SK-N-SH (cell line): ENCODE data around the gene BZW2. TPM values are rescaled to one million over a fixed set of nuclear protein-coding genes. Genes with fewer than 3 reads are reported as not detected.

Experiments
- CTCF ChIA-PET: fragments of 300-600, 350-600 bp; formaldehyde crosslinking; extraction: SDS; loops from one replicate; lab custom pipeline; 2021; lab: Yijun Ruan, JAX
- POLR2A ChIA-PET: fragments of 350-600 bp; sonication (Branson Sonifier 250); formaldehyde crosslinking; extraction: SDS; loops from one replicate; lab custom pipeline; 2020; ENCODE audit warnings: antibody characterized with exemption, inconsistent platforms; lab: Yijun Ruan, JAX
- DNase-seq: peaks from one replicate; pipeline ENCODE4 v3.0.0; 2012
- H2AFZ ChIP-seq: fragments of 200-600 bp; sonication (generic); 2 replicates; pipeline ENCODE4 v1.8.1; 2016; ENCODE audit warnings: antibody characterized with exemption, mild to moderate bottlenecking, low read depth
- H3F3A ChIP-seq: fragments of 200-600 bp; sonication (generic); replicated peaks from 2 replicates; pipeline ENCODE3; 2016; ENCODE audit warnings: antibody characterized with exemption, mild to moderate bottlenecking; ENCODE audit not compliant: insufficient read depth
- H3K27ac ChIP-seq, 2 experiments: fragments of 200-500 bp in 1 of 2; fragments of 200-600 bp in 1 of 2; sonication (Bioruptor generic) in 1 of 2; sonication (generic), shearing (Covaris generic) in 1 of 2; 2 replicates each; pipeline versions ENCODE4 v1.5.1 to v1.6.1; 2014 to 2016; ENCODE audit warnings: low read depth in 2 of 2, inconsistent platforms in 1 of 2, low read length in 1 of 2, mild to moderate bottlenecking in 1 of 2, mixed read lengths in 1 of 2
- H3K27me3 ChIP-seq: fragments of 200-600 bp; sonication (generic), shearing (Covaris generic); 2 replicates; pipeline ENCODE4 v1.6.1; 2016; ENCODE audit warnings: mixed run types; ENCODE audit not compliant: insufficient read depth
- H3K36me3 ChIP-seq, 2 experiments: fragments of 200-500 bp in 1 of 2; fragments of 200-600 bp in 1 of 2; sonication (Bioruptor generic) in 1 of 2; sonication (generic) in 1 of 2; replicated peaks in 1 of 2; 2 replicates each; pipeline versions ENCODE3 to v1.5.1; 2014 to 2016; ENCODE audit warnings: low read length in 1 of 2, mild to moderate bottlenecking in 1 of 2; ENCODE audit not compliant: insufficient read depth in 2 of 2, control insufficient read depth in 1 of 2
- H3K4me1 ChIP-seq, 2 experiments: fragments of 200-500 bp in 1 of 2; fragments of 200-600 bp in 1 of 2; sonication (Bioruptor generic) in 1 of 2; sonication (generic), shearing (Covaris generic) in 1 of 2; 2 replicates each; pipeline versions ENCODE4 v1.5.1 to v1.6.1; 2014 to 2016; ENCODE audit warnings: low read depth in 1 of 2, low read length in 1 of 2, mixed run types in 1 of 2; ENCODE audit not compliant: insufficient read depth in 2 of 2, control insufficient read depth in 1 of 2
- H3K4me2 ChIP-seq: fragments of 200-600 bp; sonication (generic), shearing (Covaris generic); 2 replicates; pipeline ENCODE4 v1.6.1; 2017; ENCODE audit warnings: mixed run types
- H3K4me3 ChIP-seq, 2 experiments: fragments of 200-500 bp in 1 of 2; fragments of 200-600 bp in 1 of 2; sonication (Bioruptor generic) in 1 of 2; sonication (generic), shearing (Covaris generic) in 1 of 2; 2 replicates each; pipeline versions ENCODE4 v1.5.1 to v1.8.1; 2014 to 2016; ENCODE audit warnings: low read depth in 2 of 2, inconsistent platforms in 1 of 2, low read length in 1 of 2, mild to moderate bottlenecking in 1 of 2, mixed read lengths in 1 of 2, moderate library complexity in 1 of 2
- H3K79me2 ChIP-seq: fragments of 200-600 bp; sonication (generic); 2 replicates; pipeline ENCODE4 v1.8.1; 2017; ENCODE audit warnings: mild to moderate bottlenecking; ENCODE audit not compliant: insufficient read depth
- H3K9ac ChIP-seq: fragments of 200-600 bp; sonication (generic); 2 replicates; pipeline ENCODE4 v1.6.1; 2017; ENCODE audit warnings: mixed run types
- H3K9me2 ChIP-seq: fragments of 200-600 bp; sonication (generic); 2 replicates; pipeline ENCODE4 v1.6.1; 2017; ENCODE audit warnings: mixed run types
- H3K9me3 ChIP-seq: fragments of 200-600 bp; sonication (generic); 2 replicates; pipeline ENCODE4 v1.6.1; 2017; ENCODE audit warnings: mixed run types, mild to moderate bottlenecking, moderate library complexity
- H4K20me1 ChIP-seq: fragments of 200-600 bp; sonication (generic); 2 replicates; pipeline ENCODE4 v1.6.1; 2017; ENCODE audit warnings: mild to moderate bottlenecking, mixed run types; ENCODE audit not compliant: insufficient read depth
- ELF1 ChIP-seq: IDR thresholded peaks from 2 replicates; pipeline ENCODE4 v1.4.0; 2012
- EP300 ChIP-seq, 2 experiments: IDR thresholded peaks; 2 replicates each; pipeline versions ENCODE4 v1.4.0 to v1.6.1; 2012; ENCODE audit warnings: borderline replicate concordance in 1 of 2, low read depth in 1 of 2, low read length in 1 of 2
- EZH2phosphoT487 ChIP-seq: fragments of 200-600 bp; sonication (generic); IDR thresholded peaks from 2 replicates; pipeline ENCODE4 v1.6.1; 2017; ENCODE audit warnings: low read depth, mixed run types, mild to moderate bottlenecking, antibody characterized with exemption, moderate library complexity, borderline replicate concordance
- FOXJ3 ChIP-seq: sonication (generic); formaldehyde crosslinking; IDR thresholded peaks from 2 replicates; pipeline ENCODE4 v1.5.1; 2020; ENCODE audit warnings: mild to moderate bottlenecking, missing genetic modification reagents
- FOXM1 ChIP-seq: IDR thresholded peaks from 2 replicates; pipeline ENCODE4 v1.4.0; 2012; ENCODE audit warnings: low read depth, mild to moderate bottlenecking
- MEF2A ChIP-seq: IDR thresholded peaks from 2 replicates; pipeline ENCODE4 v1.4.0; 2012; ENCODE audit warnings: low read depth, borderline replicate concordance
- POLR2AphosphoS5 ChIP-seq: IDR thresholded peaks from 2 replicates; pipeline ENCODE4 v1.6.1; 2012; ENCODE audit warnings: low read depth, low read length
- RFX5 ChIP-seq: IDR thresholded peaks from 2 replicates; pipeline ENCODE4 v1.6.1; 2012; ENCODE audit warnings: mild to moderate bottlenecking, improper control_type of control experiment, low read length
- RXRA ChIP-seq: IDR thresholded peaks from 2 replicates; pipeline ENCODE4 v1.4.0; 2012; ENCODE audit warnings: low read depth, mild to moderate bottlenecking, borderline replicate concordance
- SIN3A ChIP-seq: IDR thresholded peaks from 2 replicates; pipeline ENCODE4 v1.6.1; 2012; ENCODE audit warnings: low read depth, mild to moderate bottlenecking, low read length, moderate library complexity, borderline replicate concordance
- TAF1 ChIP-seq: IDR thresholded peaks from 2 replicates; pipeline ENCODE4 v1.6.1; 2012; ENCODE audit warnings: low read depth, mild to moderate bottlenecking, low read length, moderate library complexity, borderline replicate concordance
- TEAD4 ChIP-seq: IDR thresholded peaks from 2 replicates; pipeline ENCODE4 v1.4.0; 2012; ENCODE audit warnings: mild to moderate bottlenecking, borderline replicate concordance; ENCODE audit not compliant: insufficient read depth
- WGBS: methylation state at CpG from one replicate; pipeline ENCODE4 v1.1.6; 2017; ENCODE audit warnings: low lambda C conversion rate; 5-methylcytosine and 5-hydroxymethylcytosine counted together
- polyA plus RNA-seq, 3 experiments: library from polyadenylated mRNA; depleted of rRNA; stranded (reverse); fragments of >200 nt; gene quantifications; 2 replicates each; pipeline ENCODE4 v1.2.3, GENCODE V29; 2012
- TF ChIP-seq, protein P1 (sequence below): IDR thresholded peaks from 2 replicates; pipeline ENCODE4; 2012
- TF ChIP-seq, protein P2 (sequence below): fragments of 150-350 bp; IDR thresholded peaks from 2 replicates; pipeline ENCODE4 v1.6.1; 2017; ENCODE audit warnings: antibody characterized with exemption, low read length, low read depth, borderline replicate concordance
- TF ChIP-seq, protein P3 (sequence below): IDR thresholded peaks from 2 replicates; pipeline ENCODE4 v1.4.0; 2012; ENCODE audit warnings: low read depth
- TF ChIP-seq, protein P4 (sequence below): IDR thresholded peaks from 2 replicates; pipeline ENCODE4 v1.6.1; 2012; ENCODE audit warnings: mild to moderate bottlenecking, low read depth, low read length, moderate library complexity

BZW2 gene
- polyA plus RNA-seq, 1 of the 3 experiments (the other 2 are of a cell fraction), result 71.9 TPM

DNA sequence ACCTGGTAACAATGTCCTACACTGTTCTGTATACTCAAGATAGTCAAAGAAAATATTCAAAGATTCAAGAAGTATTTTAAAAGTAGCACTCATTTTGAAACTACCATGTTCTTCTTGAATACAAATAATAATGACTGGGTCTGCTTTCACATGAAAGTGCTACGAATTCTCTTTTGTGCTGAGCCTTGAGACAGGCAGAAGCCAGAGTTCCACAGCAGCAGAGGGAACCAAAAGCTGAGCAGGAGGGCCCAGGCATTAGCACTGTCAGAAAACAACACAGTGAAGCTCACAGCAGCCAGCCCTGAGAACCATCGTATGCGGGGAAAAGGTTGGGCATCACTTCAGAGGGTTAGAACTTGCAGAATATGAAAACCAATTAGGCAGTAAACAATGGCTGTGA, 39.3 kb upstream of the BZW2 start:
- no peaks in the 10 kb centered on the region for H3K9me3 ChIP-seq
- WGBS, result 93% methylated on average over 3 of the region's 3 CpGs
- no peak overlapping the region for H3K4me3 ChIP-seq
- no peaks in the 10 kb centered on the region for H3F3A ChIP-seq
- no peak overlapping the region for H3K9ac ChIP-seq
- H3K36me3 ChIP-seq, result peaks cover 50 to 63% of the 10 kb centered on the region in 2 experiments
- H4K20me1 ChIP-seq, result no peaks in the 10 kb centered on the region
- no peak overlapping the region for H3K27ac ChIP-seq
- no peaks in the 10 kb centered on the region for H3K27me3 ChIP-seq
- ChIA-PET POLR2A (no interaction called here), CTCF (interaction anchor here (1.7 kb wide), 1 partner anchor 311 kb away, joined by 4 read pairs; no protein-coding TSS in a partner anchor)
- DNase-seq, result no peak
- no peaks in the 10 kb centered on the region for H3K4me1 ChIP-seq
- H2AFZ ChIP-seq, result no peak overlapping the region
- H3K79me2 ChIP-seq, result no peaks in the 10 kb centered on the region
- TF ChIP-seq RXRA, result no peak
- TF ChIP-seq TAF1, result no peak
- TF ChIP-seq, all 33 proteins: peak for 0
- H3K4me2 ChIP-seq, result no peak overlapping the region
- H3K9me2 ChIP-seq, result no peaks in the 10 kb centered on the region

DNA sequence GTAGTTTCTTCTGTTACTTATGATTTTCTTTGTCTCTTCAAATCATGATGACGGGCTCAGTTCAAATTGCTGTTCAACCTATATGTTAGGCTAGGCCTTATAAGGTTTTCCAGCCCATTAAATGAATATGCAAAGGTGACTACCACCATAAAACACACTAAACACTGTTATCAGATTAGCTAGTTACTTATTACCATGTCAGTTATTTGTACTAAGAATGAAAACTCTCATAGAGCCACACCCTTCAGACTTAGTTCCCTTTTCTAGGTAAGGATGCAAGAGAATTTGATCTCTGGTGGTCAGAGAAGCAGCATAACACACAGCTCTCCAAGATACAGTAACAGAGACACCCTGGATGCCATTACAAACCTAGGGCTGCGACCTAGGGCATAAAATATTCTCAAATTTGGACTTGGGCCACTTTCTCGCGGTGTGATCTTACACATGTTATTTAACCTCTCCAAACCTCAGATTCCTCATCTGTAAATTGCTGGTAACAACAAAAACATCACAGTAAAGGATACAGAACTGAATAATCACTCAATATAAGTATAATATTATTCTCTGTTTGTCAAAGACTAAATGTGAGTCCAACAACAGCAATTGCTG, 36.0 kb upstream of the BZW2 start:
- no peaks in the 10 kb centered on the region for H3K79me2 ChIP-seq
- TF ChIP-seq, protein P1, sequence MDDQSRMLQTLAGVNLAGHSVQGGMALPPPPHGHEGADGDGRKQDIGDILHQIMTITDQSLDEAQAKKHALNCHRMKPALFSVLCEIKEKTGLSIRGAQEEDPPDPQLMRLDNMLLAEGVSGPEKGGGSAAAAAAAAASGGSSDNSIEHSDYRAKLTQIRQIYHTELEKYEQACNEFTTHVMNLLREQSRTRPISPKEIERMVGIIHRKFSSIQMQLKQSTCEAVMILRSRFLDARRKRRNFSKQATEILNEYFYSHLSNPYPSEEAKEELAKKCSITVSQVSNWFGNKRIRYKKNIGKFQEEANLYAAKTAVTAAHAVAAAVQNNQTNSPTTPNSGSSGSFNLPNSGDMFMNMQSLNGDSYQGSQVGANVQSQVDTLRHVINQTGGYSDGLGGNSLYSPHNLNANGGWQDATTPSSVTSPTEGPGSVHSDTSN, result no peak
- no peak for TF ChIP-seq TAF1
- no peak for TF ChIP-seq POLR2AphosphoS5
- TF ChIP-seq, protein P2, sequence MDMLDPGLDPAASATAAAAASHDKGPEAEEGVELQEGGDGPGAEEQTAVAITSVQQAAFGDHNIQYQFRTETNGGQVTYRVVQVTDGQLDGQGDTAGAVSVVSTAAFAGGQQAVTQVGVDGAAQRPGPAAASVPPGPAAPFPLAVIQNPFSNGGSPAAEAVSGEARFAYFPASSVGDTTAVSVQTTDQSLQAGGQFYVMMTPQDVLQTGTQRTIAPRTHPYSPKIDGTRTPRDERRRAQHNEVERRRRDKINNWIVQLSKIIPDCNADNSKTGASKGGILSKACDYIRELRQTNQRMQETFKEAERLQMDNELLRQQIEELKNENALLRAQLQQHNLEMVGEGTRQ, result no peak
- TF ChIP-seq ELF1, result no peak
- no peak for TF ChIP-seq TEAD4
- TF ChIP-seq FOXJ3, result no peak
- TF ChIP-seq EP300 (IDR thresholded peaks at IDR 0.05; ENCODE audit: borderline replicate concordance in 1 of 2, low read depth in 1 of 2, low read length in 1 of 2), result no peak
- TF ChIP-seq, protein P3, sequence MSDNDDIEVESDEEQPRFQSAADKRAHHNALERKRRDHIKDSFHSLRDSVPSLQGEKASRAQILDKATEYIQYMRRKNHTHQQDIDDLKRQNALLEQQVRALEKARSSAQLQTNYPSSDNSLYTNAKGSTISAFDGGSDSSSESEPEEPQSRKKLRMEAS, result no peak
- no peak for TF ChIP-seq RFX5
- no peak for TF ChIP-seq MEF2A
- TF ChIP-seq, protein P4, sequence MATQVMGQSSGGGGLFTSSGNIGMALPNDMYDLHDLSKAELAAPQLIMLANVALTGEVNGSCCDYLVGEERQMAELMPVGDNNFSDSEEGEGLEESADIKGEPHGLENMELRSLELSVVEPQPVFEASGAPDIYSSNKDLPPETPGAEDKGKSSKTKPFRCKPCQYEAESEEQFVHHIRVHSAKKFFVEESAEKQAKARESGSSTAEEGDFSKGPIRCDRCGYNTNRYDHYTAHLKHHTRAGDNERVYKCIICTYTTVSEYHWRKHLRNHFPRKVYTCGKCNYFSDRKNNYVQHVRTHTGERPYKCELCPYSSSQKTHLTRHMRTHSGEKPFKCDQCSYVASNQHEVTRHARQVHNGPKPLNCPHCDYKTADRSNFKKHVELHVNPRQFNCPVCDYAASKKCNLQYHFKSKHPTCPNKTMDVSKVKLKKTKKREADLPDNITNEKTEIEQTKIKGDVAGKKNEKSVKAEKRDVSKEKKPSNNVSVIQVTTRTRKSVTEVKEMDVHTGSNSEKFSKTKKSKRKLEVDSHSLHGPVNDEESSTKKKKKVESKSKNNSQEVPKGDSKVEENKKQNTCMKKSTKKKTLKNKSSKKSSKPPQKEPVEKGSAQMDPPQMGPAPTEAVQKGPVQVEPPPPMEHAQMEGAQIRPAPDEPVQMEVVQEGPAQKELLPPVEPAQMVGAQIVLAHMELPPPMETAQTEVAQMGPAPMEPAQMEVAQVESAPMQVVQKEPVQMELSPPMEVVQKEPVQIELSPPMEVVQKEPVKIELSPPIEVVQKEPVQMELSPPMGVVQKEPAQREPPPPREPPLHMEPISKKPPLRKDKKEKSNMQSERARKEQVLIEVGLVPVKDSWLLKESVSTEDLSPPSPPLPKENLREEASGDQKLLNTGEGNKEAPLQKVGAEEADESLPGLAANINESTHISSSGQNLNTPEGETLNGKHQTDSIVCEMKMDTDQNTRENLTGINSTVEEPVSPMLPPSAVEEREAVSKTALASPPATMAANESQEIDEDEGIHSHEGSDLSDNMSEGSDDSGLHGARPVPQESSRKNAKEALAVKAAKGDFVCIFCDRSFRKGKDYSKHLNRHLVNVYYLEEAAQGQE, result no peak
- no peak for TF ChIP-seq FOXM1
- TF ChIP-seq SIN3A, result no peak
- no peak for TF ChIP-seq EZH2phosphoT487
- TF ChIP-seq, all 33 proteins: peak for 0
- H3F3A ChIP-seq, result no peaks in the 10 kb centered on the region
- H3K27ac ChIP-seq, result no peak overlapping the region
- no peaks in the 10 kb centered on the region for H4K20me1 ChIP-seq
- H2AFZ ChIP-seq, result no peak overlapping the region
- H3K9ac ChIP-seq, result no peak overlapping the region
- H3K4me1 ChIP-seq, result no peaks in the 10 kb centered on the region
- ChIA-PET CTCF (interaction anchor here (1.3 to 1.4 kb wide), 2 partner anchors 21 to 45 kb away, joined by 3 read pairs; no protein-coding TSS in a partner anchor), POLR2A (no interaction called here)
- H3K4me2 ChIP-seq, result no peak overlapping the region
- H3K4me3 ChIP-seq, result no peak overlapping the region
- peaks cover 42 to 50% of the 10 kb centered on the region in 2 experiments for H3K36me3 ChIP-seq
- DNase-seq, result no peak
- H3K9me2 ChIP-seq, result no peaks in the 10 kb centered on the region
- no peaks in the 10 kb centered on the region for H3K9me3 ChIP-seq
- WGBS, result 90% methylated on average over 4 of the region's 4 CpGs
- no peaks in the 10 kb centered on the region for H3K27me3 ChIP-seq
